G401.6 (cell line): ENCODE results near the gene ITIH3.

Source experiments
- FAIRE-seq: peaks from 2 replicates; lab custom pipeline; 2012; peaks lifted over from hg19 to GRCh38; lab: Jason Lieb, UNC

ITIH3 gene

DNA sequence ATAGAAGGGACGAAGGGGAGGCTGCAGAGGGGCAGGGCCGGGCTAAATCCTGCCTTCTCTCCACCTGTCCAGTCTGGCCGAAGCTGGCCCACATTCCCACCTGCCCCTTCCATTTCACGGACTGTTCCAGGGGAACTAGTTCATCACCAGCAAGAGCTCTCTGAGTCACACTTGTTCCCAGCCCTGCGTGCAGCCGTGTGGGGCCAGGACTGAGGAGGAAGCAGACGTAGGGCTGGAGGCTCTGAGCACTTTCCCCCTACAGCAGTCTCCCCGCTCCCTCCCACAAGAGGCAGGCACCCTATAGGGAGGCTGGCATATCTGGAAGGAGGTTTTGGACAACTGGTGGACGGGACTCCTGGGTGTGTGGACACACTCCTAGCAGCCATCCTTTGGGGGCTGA, 32.8 kb downstream of the ITIH3 start:
- FAIRE-seq, result no peak

DNA sequence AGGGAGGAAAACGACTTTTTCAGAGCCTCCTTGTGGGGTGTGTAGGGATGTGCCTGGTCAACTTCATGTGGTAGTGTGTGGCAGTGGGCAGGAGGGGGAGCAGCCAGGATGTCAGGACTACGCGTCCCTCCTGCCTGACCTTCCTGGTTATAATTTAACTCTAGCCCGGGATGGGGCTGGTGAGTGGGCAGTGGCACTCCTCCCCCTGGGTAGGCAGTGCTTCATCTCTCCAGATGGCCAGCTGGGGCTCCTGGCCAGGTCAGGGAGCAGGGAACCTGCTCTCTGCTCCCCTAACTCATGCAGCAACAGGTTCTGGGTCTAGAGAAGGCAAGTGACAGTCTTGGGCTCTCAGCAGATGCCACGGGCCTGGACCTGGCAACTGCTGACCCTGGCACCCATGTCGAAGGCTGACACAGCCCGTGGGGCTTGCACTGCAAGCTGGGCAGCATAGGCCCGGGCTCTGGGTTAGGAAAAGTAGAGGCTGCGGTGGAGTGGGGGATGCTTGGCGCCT, 33.3 kb downstream of the ITIH3 start:
- no peak for FAIRE-seq

DNA sequence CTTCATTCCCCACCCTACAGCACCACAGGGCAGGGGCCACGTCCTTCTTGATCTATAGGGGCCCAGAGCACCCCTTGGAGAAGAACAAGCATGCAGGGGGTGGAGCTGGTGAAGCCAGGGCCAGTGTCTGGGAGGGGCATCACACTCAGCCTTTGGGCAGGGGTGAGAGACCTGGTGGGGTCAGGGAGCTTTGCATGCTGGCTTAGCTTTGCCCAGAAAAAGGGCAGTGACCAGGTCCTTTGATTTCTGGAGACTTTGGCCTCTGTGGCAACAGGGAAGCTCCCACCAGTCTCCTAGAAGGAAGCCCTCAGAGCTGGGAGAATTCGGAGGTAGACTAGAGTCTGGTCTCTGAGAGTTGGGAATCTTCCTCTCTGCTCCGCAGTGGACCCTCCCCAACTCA, 34.9 kb downstream of the ITIH3 start:
- FAIRE-seq, result no peak

DNA sequence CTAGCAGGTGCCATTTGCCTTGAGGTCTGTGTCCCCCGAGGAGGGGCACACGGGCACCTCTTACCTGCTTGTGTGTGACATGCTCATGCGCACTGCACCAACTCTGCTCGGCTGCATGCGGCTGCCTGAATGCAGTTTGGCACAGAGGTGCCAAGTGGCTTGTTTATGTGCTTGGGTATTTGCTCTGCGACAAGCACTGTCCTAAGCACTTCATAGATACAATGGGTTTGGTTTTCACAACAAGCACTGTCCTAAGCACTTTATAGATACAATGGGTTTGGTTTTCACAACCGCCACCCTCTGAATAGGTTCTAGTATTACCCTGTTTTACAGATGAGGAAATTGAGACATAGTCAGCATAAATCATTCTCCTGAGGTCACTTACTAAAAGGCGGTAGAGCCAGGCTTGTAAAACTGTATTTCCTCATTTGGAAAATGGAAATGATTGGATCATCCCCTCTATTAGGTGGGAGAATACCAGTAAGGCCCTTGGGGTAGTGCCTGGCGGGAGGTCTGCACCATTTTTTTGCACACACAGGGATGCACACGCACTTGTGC, 35.4 kb downstream of the ITIH3 start:
- no peak for FAIRE-seq

DNA sequence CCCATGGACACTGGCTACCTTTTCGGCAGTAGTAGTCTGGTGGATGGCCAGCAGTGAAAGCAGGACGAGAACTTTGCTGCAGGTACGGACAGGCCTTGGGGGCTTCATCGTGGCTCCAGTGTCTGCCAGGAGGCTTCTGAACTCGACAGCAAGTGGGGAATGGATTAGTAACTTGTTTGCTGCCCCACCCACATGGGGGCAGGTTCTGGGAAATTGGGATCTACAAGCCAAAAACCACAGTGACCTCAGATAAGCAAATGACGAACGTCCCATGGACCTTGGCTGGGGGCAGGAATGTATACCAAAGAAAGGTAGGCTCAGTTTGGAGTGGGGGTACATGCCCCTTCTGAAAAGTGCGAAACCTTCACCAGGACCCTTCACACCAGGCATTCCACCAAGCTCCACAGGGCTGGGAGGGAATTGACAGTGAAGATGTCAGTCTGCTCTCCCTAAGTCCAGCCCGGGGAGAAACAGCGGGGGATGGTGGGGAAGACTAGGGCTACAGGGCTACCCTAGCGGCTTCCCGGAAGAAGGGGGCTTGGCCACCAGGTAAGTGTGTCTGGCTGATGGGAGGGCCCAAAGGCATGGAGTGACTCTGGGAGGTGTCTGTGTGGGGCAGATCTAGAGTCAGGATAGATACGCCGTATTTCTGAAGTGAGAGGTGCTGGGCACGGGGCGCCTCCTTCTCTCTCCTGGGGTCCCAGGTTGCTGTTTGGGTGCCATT, 36.1 kb downstream of the ITIH3 start, which contains the start of gene ITIH4:
Gene ITIH4, minus strand, starts transcription at position 138 of the 724 bp plus-strand sequence. Its CDS starts 30 bp downstream, at position 108.
- FAIRE-seq, result no peak

DNA sequence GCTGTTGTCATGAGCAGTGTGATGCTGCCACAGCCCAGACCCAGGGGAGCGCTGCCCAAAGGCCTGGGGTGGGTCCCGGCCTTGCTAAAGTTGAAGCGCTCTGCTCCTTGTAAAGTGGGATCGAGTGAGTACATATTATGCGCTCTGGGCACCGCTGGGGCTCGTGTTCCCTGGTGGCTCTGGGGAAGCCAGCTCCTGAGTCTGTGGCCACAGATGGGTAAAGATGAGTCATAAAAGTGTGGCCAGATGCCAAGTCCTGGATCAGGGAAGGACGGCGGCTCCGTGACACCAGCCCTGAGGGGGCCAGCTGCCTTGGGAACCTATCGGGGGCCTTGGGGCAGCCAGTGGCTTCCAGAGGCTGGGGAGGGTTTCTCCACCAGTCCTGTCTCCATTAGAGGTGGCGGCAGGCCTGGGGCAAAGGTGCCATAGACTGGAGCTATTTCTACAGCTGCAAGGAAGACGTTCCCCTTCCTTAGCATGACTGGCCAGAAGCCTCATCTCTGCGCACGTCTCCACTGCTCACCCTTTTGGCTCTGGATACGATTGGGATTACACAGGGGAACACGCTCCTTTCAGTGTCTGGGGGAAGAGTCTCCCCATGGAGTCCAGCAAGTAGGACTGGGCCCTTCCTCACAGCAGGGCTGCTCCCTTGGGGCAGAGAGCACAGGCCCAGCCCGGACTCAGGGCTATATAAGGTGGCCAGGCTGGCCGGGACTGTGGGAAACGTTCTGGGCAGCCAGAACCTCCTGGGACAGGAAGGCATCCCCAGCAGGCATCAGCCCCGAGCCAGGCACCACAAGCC, 37.1 kb downstream of the ITIH3 start:
- FAIRE-seq, result no peak

DNA sequence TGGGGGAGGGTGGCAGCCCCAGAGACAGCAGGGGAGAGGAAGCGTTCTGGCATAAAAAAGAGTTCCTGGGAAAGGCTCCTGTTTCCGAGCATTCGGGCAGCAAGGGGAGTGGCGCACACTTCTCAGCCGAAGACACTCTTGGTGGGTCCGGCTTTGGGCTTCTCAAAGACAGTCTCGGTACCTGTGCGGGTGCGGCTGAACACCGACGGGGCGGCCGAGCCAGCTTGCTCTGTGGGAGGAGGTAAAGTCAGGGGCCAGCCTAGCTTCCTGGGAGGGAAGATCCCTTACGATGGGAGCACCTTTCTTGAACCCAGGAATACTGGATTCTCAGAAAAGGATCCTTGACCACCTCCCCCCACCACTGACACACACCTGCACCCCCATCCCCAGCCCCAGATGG, 38.6 kb downstream of the ITIH3 start:
- FAIRE-seq, result no peak

DNA sequence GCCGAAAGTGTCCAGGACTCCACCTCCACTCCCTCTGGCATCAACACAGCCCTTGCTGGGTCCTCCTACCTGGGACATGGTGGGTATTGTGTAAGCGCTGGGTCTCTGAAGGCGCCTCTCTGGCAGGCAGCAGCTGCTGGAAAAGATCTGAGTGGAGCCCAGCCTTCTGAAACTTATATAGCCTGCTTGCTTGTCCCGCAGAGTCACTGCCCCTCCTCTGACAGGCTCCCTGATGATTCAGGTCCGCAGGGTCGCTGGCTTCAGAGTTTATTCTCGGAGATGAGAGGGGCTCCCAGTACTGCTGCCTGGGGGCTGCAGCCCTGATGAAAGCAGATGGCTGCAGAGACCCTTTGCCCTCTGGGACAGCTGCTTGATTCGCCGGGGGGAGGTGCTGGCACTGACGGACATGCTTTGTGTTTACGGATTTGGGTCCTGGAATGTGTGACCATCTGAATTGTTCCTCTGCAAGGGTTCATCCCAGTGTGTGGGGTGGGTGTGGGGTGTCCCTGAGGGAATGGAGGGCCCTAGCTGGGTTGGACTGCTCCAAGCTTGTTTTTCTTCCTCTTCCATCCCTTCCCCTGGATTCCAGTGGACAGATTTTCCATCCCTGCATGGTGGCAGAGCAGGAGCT, 40.4 kb downstream of the ITIH3 start, which contains the start of gene MUSTN1:
Gene MUSTN1, minus strand, starts transcription at position 149 of the 631 bp plus-strand sequence. Its CDS starts 71 bp downstream, at position 78.
- FAIRE-seq, result no peak

DNA sequence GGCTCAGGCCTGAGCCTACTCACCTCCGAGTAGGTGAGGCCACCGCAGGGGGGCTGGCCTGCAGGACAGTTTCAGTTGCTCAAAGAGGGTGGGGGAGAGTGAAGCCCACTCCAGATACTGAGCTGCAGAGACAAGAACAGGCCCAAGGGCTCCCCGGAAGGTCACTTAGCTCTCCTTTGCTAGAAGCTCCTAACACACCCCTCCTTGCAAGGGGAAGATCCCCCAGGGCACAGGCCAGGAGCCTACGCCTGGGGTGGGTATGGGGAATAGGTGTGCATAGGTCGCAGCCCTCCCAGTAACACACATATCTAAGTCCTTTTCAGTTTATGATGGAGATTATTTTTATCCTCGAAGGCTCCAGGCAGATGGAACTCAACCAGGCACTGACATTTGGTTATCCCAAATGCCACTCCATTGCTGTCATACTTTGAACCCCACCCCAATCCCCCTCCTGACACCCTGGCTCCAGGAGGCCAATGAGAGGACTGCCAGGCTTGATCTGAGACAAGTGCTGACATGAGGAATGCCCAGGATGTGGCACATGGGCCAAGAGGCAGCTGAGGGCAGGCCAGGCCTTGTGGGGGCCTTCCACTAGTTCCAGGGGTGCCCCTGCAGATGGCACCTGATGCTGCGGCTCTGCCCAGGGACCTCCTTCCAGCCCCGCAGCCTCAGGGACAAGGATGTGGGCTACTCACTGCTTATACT, 41.3 kb downstream of the ITIH3 start:
- no peak for FAIRE-seq

DNA sequence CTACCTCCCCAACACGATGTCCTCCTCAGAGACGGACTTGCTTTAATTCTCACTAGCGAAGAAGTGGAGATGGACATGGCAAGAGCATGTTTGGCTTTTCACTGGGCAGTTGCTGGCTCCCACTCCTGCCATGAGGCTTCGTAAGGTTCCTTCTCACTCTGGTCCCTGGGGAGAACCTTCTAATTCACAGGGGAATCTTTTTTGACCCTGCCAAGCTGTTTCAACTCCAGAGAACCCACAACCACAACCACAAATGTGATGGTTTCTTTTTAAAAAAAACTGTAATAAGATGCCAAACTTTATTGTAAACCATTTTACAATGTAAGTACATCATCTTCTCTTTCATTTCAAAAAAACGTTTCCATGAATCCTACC, 41.9 kb downstream of the ITIH3 start:
- no peak for FAIRE-seq

DNA sequence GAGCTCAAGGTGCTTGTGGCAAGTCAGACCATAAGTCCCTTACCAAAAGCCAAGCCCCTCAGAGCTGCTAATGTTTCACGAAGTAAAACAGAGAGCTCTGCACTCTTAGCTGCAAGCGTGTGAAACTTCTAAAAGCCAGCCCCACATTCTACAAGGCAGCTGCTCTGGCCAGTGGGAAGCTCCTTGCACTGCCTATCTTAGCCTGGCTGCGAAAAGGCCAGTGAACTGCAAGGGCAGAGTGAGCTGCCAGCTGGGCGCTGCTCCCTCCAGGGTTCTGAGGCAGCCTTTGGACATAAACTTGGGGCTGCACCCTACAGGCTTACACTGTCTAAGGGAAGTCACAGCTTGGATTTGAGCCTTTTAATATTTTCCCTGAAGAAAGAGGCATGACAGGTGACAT, 42.4 kb downstream of the ITIH3 start:
- FAIRE-seq, result no peak

DNA sequence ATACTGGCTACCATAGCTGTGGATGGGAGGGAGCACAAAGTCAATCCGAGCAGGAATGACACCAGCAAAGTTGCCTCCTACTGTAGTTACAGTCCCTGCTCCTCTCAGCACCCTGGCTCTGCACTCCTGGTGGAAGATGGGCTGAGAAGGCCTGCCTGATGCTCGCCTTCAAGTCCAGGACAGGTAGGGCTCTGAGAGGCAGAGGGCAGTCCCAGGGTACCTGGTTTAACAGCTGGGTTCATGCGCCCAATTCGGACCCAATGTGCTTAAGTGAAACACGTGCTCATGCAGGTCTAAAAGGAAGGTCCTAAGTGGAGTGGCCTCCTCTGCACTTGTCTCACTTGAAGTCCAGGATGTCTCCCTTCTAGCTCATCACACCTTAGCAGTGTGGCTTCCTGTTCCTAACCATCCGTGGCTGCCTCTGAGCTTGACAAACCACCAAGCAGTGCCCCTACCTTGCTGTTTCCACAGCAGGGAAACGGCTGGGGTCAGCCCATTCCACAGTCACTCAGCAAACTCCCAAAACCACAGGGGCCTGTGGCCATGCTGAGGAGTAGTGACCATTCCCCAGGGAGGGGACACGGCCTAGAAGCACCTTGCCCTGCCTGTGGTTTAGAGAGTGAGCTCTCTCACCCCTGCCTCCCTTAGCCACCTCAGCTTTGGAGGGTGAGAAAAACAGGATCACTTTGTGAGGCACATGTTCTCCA, 44.1 kb downstream of the ITIH3 start:
- FAIRE-seq, result no peak

DNA sequence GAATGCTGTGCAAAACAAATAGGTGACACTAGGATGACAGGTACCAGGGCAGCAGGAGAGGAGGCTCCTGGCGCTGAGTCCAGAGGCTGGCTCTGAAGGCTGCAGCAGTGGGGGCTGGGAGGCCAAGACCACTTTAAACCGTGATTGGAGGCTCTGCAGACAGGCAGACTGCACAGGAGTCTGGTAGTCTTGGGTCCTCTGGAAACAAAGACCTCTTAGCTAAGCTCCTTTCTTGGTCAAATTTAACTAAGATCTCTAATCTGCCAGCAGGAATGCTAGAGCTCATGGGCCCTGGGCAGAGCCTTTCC, 44.6 kb downstream of the ITIH3 start:
- no peak for FAIRE-seq

DNA sequence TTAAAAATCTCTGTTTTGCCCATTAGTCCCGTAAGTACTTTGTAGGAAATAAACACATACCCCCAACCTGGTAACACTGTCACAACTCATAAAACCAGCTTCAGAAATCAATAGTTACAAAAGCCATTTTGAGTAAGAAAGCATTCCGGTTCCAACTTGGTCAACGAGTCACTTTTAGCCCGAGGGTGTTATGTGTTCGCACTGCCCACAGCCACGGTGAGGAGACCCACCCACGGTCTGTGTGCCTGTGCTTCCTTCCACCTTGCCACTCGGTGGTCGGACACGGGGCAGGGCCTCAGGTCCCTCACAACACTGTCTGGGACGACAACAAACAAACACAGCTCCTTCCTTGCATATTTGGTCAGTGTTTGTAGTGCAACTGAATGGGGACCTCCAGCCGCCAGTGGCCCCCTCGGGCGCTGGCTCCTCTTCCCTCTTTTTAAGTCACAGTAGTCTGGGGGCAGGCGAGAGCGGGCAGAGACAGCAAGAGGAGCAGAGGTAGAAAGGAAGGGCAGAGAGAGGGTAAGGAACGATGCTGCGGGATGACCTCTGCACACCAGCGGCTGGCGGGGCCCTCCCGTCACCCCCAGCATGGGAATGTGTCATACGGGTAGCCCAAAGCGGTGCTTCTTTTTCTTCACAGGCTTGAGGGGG, 45.4 kb downstream of the ITIH3 start:
- FAIRE-seq, result no peak

DNA sequence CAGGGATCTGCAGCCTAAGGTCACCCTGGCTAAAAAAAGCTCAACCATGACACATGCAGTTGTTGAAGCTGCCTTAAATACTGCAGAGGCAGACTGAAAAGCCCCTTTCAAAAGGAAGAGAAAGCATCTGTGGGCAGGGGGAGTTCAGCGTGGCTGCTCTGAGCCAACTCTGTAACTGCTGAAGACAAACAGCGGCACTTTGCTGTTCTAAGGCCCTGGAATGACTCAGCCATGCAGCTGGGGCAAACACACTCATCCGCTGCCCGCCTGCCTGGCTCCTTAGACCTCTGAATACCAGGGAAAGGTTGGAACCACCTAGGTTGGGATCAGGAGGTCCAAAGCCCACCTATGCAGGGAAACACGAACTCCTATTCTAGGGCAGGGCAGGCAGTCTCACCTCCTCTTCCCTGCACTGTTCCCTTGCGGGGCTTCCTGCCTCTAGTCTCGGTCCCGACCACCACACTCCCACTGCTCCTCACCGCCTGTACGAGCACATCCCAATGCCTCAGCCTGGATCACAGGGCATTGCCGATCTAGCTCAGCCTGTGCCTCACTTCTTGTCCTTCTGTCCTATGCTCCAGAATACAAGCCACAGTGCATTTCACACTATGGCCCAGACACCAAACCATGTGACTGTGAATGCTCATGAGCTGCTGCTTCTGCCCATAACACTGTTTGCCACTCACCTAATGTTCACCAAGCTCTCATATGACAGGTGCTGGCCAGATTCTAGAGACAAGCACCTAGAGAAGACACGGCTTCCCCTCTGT, 46.8 kb downstream of the ITIH3 start:
- no peak for FAIRE-seq

DNA sequence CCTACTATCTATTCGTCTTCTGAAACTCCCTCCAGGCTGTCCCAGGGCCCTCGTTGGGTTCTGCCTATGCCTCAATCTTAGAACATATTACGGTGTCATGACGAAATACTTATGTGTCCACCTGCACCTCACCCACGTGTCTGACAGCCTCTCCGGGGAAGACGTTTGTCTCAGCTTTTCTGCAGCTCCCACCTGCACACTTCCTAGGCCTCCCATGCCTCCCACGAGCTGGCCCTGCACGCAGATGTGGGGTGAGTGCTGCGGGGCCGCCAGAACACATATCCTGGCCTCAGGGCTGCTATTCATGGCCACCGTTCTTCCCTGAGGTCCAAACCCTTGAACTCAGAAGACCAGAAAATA, 47.4 kb downstream of the ITIH3 start:
- FAIRE-seq, result no peak

DNA sequence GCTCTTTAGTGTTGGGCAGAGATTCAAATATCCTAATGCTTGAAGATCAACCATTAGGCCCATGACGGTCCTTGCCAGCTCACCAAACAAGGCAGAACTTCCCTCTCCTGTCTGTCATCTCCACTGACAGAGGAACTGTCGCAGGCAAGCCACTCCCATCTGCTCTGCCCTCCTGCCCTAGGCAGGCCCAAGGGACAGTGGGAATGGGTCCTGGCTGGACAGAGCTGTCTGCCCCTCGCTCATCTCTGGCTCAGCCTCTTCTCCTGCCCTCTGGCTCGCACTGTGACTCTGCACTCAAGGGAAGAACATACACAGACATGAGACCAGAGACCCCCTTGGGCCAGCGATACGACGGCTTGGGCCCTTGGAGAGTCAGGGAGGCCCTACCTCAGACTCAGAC, 47.8 kb downstream of the ITIH3 start:
- FAIRE-seq, result no peak

DNA sequence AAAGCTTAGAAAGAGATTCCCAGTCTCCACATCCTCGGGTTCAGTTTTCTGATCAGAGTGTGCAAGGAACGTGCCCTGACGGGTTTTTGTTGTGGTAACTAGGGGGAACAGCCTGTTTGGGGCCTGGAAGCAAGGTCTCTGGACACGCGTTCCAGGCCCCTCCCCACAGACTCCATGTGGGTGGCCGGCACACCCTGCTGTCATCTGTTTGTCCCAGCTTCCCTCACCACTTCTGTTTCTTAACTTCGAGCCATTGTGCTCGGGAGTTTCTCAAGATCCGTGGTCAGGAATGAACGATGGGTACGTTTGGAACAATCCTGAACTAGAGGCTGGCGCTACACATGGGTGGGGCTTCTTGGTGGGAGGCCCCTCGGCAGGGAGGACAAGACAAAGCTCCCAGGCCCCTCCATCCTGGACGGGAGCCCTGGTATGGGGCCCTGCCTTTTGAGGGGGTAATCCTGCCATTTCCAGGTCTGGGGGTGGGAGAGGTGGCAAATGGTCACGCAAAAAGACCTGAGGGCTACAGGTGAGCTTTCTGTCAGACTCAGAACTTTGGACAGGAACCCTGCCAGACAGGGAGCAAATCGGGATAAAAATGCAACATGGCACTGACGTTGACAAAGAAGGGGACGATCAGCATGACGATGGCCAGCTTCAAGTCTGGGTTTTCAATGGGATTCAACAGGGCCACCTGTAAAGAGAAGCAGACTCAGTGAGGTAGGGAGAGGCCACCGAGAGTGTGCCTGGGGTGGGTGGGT, 48.7 kb downstream of the ITIH3 start:
- FAIRE-seq, result no peak

DNA sequence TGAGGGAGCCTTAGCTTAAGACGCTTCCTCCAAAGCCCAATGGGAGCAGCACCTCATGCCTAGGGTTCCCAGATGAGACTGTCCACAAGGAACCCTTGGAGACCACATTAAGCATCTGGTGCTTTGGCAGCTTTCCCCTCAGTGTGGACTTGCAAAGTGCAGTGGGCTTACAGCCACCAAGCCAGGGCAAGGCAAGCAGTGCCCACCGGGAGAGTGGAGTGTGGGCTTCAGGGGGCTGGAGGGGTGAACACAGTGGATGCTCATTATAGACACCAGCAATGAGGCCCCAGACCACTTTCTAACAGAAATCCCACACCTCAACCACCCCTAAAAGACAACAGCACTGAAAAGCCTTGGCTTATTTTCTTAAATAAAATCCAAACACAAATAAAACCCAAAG, 49.3 kb downstream of the ITIH3 start:
- FAIRE-seq, result no peak
